SH-SY5Y (cell line): ENCODE results near the gene GPR141.

Source experiments
- GATA2 ChIP-seq: IDR thresholded peaks from 2 replicates; pipeline ENCODE4 v1.6.1; 2011; ENCODE audit warnings: mild to moderate bottlenecking, low read depth, low read length
- GATA3 ChIP-seq: IDR thresholded peaks from 2 replicates; pipeline ENCODE4 v1.6.1; 2011; ENCODE audit warnings: low read depth, mild to moderate bottlenecking, low read length, moderate library complexity

DNA sequence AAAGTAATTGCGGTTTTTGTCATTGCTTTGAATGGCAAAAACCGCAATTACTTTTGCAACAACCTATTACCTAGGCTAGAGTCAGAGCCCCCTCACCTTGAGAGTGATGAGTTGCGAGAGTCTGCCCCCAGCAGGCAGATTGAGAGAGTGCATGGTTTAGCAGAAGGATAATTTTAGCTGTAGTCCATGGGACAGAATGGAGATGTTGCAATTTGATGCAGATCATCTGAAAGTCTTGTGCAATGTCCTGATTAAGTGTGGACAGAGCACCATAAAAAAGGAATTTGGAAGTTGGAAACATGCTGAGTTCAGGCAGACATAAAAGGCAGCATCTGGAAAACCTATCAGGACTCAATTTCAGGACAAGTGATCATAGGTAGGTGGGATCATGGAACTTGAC lies 48.7 kb downstream of the GPR141 start:
- TF ChIP-seq GATA2 (no peak), GATA3 (no peak)
